ENCODE results near the gene PLD4. TPM values are rescaled to one million over a fixed set of nuclear protein-coding genes. Genes with fewer than 3 reads are reported as not detected.

PLD4 gene
- total and polyA plus RNA-seq, 9 of the 15 experiments (the other 6 are each of a cell fraction or from before 2014, with no cell fraction given): 0.18 to 0.24 TPM; not detected in 7

DNA sequence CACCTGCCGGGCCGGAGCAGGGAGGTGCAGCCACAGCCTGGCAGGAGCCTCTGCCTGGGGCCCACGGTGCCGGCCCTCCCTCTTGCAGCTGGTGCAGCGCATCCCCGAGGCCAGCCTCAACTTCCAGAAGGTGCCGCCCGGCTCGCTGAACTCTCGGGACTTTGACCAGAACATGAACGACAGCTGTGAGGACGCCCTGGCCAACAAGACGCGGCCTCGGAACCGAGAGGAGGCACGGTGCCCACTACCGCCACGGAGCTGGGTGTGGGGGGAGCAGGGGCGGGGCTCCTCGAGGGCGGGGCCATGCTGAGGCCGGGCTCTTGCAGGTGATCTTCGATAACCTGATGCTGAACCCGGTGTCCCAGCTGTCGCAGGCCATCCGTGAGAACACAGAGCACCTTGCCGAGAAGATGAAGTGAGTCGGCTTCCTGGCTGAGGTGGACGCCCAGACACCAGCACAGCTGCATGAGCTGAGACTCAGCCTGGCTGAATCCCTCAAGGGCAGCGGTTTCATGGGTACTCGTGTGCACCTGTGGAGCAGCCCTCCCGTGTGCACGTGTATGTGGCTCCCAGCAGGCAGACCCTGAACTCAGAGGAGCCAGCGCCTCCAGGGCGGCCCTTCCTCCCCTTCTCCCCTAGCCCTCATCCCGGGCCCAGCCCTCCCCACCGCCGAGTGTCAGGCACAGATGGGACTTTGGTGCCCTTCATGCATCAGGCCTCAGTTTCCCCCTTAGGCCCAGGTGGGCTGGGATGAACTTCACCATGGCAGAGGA, 31.1 kb upstream of the PLD4 start:
- H3K79me2 ChIP-seq (ENCODE audit: control insufficient read depth, insufficient read depth, low read length): no peaks in the 10 kb centered on the region
- no peaks in the 10 kb centered on the region for H4K20me1 ChIP-seq (replicated peaks; ENCODE audit: control insufficient read depth, insufficient read depth, low read length)
- no peaks in the 10 kb centered on the region for H3K27me3 ChIP-seq (ENCODE audit: control insufficient read depth in 2 of 2, insufficient read depth in 2 of 2, low read length in 2 of 2)
- CTCF ChIA-PET (ENCODE audit: low intra/inter-chr PET ratio): no interaction called here
- H3K9me1 ChIP-seq (ENCODE audit: control insufficient read depth, insufficient read depth, low read length): no peaks in the 10 kb centered on the region
- peak overlapping the region in 1 of 2 experiments; percentile 55; a peak in 1 of 4 replicates for H3K9ac ChIP-seq (ENCODE audit: insufficient read depth in 1 of 2, low read depth in 2 of 2, low read length in 2 of 2)
- TF ChIP-seq ARID3A (IDR thresholded peaks at IDR 0.05; ENCODE audit: borderline replicate concordance, low read depth, low read length): no peak
- TF ChIP-seq, protein P1, sequence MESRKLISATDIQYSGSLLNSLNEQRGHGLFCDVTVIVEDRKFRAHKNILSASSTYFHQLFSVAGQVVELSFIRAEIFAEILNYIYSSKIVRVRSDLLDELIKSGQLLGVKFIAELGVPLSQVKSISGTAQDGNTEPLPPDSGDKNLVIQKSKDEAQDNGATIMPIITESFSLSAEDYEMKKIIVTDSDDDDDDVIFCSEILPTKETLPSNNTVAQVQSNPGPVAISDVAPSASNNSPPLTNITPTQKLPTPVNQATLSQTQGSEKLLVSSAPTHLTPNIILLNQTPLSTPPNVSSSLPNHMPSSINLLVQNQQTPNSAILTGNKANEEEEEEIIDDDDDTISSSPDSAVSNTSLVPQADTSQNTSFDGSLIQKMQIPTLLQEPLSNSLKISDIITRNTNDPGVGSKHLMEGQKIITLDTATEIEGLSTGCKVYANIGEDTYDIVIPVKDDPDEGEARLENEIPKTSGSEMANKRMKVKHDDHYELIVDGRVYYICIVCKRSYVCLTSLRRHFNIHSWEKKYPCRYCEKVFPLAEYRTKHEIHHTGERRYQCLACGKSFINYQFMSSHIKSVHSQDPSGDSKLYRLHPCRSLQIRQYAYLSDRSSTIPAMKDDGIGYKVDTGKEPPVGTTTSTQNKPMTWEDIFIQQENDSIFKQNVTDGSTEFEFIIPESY (CRISPR knock-in tag; IDR thresholded peaks at IDR 0.05): 0 out of 2 replicates have a peak, but pooled peaks have one; percentile 18
- TF ChIP-seq, protein P2, sequence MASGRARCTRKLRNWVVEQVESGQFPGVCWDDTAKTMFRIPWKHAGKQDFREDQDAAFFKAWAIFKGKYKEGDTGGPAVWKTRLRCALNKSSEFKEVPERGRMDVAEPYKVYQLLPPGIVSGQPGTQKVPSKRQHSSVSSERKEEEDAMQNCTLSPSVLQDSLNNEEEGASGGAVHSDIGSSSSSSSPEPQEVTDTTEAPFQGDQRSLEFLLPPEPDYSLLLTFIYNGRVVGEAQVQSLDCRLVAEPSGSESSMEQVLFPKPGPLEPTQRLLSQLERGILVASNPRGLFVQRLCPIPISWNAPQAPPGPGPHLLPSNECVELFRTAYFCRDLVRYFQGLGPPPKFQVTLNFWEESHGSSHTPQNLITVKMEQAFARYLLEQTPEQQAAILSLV (tag; IDR thresholded peaks at IDR 0.05): no peak
- H3K4me1 ChIP-seq (replicated peaks in 1 of 2; ENCODE audit: control insufficient read depth in 2 of 2, insufficient read depth in 2 of 2, low read length in 2 of 2): peaks cover 0 to 68% of the 10 kb centered on the region in 2 experiments; a peak in 2 of 5 replicates
- H3K4me3 ChIP-seq: no peak overlapping the region
- in situ Hi-C loops (cut with MboI): no loop called here
- no peak overlapping the region for H2AFZ ChIP-seq (ENCODE audit: low read depth, low read length)
- WGBS (ENCODE audit: insufficient coverage, low coverage, missing lambda C conversion rate): 75% methylated on average over 8 of the region's 39 CpGs
- no TSS peak for BruUV-seq (replicated peaks)
- POLR2A ChIA-PET: interaction anchor here (0.7 to 0.9 kb wide), 2 partner anchors 22 to 141 kb away, joined by 3 read pairs; partner anchors contain the start of gene SIVA1
- intact Hi-C loops (cut with micrococcal nuclease): no loop called here
- H3K36me3 ChIP-seq (ENCODE audit: control insufficient read depth, insufficient read depth, low read length): no peaks in the 10 kb centered on the region
- DNase-seq (ENCODE audit: extremely low read depth in 1 of 4, low spot score in 3 of 4) (peak in 1 of 4 experiments; percentile 33), ATAC-seq (no peak), FAIRE-seq (no peak)
- H3K27ac ChIP-seq (ENCODE audit: extremely low read depth, low read depth, low read length): no peak overlapping the region
- no peak overlapping the region for H3K4me2 ChIP-seq (ENCODE audit: insufficient read depth, low read length)
- H3K9me3 ChIP-seq (replicated peaks; ENCODE audit: control insufficient read depth, insufficient read depth, low read depth, low read length): no peaks in the 10 kb centered on the region
